HUES6 (cell line): ENCODE results near the gene TM7SF2.
"Not testable (repeated sequence)": the region's sequence is repeated elsewhere in the genome, so short reads cannot be mapped to it uniquely, and the experiment has no call there.

Source experiments
- H3K27ac ChIP-seq: 2 replicates; pipeline ENCODE4 v1.7.0; 2013; ENCODE audit warnings: low read depth, mild to moderate bottlenecking, low read length, inconsistent platforms
- H3K27me3 ChIP-seq: 2 replicates; pipeline ENCODE4 v1.6.1; 2013; ENCODE audit warnings: low read length; ENCODE audit not compliant: control insufficient read depth, insufficient read depth
- H3K36me3 ChIP-seq: 2 replicates; pipeline ENCODE4 v1.6.1; 2013; ENCODE audit warnings: low read length; ENCODE audit not compliant: control insufficient read depth, insufficient read depth
- H3K4me1 ChIP-seq: 2 replicates; pipeline ENCODE4 v1.6.1; 2013; ENCODE audit warnings: low read length; ENCODE audit not compliant: control insufficient read depth, insufficient read depth
- H3K4me3 ChIP-seq: 2 replicates; pipeline ENCODE4 v1.5.1; 2013; ENCODE audit warnings: low read depth, low read length
- H3K9ac ChIP-seq: one replicate; pipeline ENCODE4 v1.6.1; 2013; ENCODE audit warnings: mild to moderate bottlenecking, low read length
- H3K9me3 ChIP-seq: 2 replicates; pipeline ENCODE4 v1.6.1; 2013; ENCODE audit warnings: low read depth, low read length; ENCODE audit not compliant: control insufficient read depth, insufficient read depth

TM7SF2 gene

DNA sequence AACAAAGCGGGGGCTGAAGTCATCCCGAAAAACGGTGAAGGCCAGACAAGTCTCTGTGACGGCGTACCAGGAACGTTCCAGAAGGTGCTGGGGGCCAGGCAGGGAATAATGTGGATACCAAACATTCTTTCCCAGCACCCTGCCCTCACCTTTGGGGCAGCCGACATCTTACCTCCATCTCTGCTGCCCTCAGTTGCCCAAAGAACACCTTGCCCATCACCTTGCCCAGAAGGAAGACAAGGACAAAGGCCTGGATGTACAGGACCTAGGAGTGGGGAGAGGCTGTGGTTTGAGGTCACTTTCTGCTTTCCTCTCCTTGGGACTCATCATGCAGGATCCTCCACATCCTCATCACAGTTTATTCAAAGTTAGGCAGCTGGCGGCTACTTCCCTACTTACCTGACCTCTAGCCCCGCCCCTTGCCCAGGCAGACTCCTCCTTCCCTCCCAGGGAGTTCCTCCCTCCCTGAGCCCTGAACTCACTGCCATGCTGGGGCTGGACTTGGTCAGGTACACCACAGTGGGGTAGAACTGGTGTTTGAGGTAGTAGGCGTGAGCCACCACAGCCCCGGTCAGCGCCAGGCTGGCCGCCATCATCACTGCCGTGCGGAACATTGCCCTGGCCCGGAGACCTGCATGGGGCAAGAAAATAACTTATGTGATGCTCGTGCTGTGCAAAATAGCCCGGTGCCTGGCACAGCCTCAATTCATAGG, 21.5 kb downstream of the TM7SF2 start:
- no peak overlapping the region for H3K27ac ChIP-seq
- peak overlapping the region; percentile 100 for H3K9ac ChIP-seq
- peaks cover 17% of the 10 kb centered on the region for H3K4me1 ChIP-seq
- peaks cover 47% of the 10 kb centered on the region for H3K36me3 ChIP-seq
- H3K27me3 ChIP-seq, result no peaks in the 10 kb centered on the region
- H3K4me3 ChIP-seq, result peak overlapping the region; percentile 97
- H3K9me3 ChIP-seq, result no peaks in the 10 kb centered on the region

DNA sequence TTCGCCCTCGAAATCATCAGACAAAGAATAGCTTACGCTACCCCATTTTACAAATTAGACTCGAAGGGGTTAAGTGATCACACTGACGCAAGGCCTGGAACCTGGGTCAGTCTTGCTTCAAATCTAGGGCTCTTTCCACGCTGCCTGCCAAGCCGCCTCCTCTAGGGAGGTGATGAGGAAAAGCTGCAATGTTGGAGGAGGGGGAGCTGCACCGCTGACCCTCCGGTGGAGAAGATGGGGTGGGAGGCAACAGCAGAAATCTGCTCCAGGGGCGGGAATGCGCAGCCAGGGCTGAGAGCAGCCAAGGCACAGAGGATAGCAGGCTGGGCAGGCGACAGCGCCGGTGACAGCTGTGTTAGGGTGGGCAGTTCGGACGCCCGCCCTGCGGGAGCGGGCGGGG, 22.1 kb downstream of the TM7SF2 start:
- peak overlapping the region; percentile 100 for H3K9ac ChIP-seq
- no peaks in the 10 kb centered on the region for H3K9me3 ChIP-seq
- peak overlapping the region; percentile 97 for H3K4me3 ChIP-seq
- H3K4me1 ChIP-seq, result peaks cover 17% of the 10 kb centered on the region
- peaks cover 42% of the 10 kb centered on the region for H3K36me3 ChIP-seq
- H3K27me3 ChIP-seq, result no peaks in the 10 kb centered on the region
- no peak overlapping the region for H3K27ac ChIP-seq

DNA sequence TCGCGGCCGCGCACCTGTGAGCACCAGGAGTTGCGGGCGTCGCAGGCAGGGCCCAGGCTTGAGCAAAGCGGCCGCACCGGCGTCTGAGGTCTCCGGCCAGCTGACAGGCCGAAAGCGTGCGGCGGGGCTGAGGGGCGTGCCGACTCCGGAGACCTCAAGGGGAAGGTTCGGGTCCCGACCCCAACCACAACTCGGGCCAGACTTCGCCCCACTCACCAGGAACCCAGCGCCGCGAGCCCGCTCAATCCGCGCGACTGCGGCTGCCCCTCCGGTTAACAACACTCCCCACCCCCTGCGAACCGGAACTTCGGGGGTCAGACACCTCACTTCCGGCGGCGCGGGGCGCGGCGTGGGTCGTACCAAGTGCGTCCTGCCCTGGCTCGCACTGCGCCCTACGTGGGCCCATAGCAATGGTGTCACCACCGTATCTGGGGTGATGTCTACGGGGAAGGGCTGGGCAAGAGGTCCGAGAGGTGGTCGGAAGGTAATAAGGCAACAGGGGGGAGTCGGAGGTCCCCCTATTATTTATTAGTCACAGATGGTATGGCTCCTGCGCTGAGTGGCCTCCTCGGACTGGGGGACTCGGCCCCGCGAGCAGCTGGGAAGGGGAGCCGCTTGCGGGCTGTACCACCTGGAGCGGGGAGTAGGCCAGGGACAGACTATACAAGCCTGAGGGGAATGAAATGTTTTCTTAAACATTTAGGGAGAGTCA, 22.7 kb downstream of the TM7SF2 start, which contains the start of gene SYVN1:
Gene SYVN1 (minus strand): TSS at position 280 of the 712 bp plus-strand sequence. CDS start 918 bp downstream, outside the sequence.
- Histone ChIP-seq H3K27me3 (no peaks in the 10 kb centered on the region), H3K9ac (peak within 1 kb of the TSS; percentile 100), H3K36me3 (peaks cover 35% of the 10 kb centered on the region), H3K4me3 (peak within 1 kb of the TSS; percentile 97), H3K27ac (peak within 1 kb of the TSS; percentile 99), H3K4me1 (peaks cover 17% of the 10 kb centered on the region), H3K9me3 (no peaks in the 10 kb centered on the region)

DNA sequence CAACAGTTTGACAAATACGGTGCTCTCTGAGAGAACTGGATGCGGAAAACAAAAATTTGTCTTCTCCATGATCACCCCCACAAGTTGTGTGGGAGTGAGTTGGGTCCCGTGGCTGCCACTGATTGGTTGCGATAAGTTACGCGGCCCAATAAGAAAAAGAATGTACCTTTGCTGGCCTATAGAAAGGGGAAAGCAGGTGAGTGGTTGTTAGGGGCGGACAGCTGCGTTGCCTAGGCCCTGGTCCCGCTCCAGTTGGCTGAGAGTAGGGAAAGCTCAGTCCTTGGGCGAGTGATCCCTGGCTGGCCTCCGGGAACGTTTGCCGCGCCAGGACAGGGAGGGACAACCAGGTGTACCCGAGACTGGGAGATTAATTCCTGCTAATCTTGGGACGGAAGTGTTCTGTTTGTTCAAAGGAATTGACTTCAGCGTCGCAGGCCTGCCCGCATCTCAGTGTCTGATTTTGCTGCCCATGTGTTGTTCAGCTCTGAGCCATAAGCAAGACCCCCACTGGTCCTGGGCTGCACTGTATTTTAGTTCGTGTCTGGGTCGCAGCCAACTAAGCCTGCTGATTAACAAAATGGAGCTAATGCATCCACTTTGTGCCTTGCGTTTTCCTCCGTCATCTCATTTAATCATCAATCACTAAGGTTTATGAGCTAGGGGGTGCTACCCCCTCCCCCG, 23.4 kb downstream of the TM7SF2 start:
- Histone ChIP-seq H3K9me3 (no peaks in the 10 kb centered on the region), H3K27me3 (no peaks in the 10 kb centered on the region), H3K27ac (peak overlapping the region; percentile 99), H3K36me3 (peaks cover 28% of the 10 kb centered on the region), H3K4me3 (peak overlapping the region; percentile 97), H3K9ac (peak overlapping the region; percentile 100), H3K4me1 (peaks cover 17% of the 10 kb centered on the region)

DNA sequence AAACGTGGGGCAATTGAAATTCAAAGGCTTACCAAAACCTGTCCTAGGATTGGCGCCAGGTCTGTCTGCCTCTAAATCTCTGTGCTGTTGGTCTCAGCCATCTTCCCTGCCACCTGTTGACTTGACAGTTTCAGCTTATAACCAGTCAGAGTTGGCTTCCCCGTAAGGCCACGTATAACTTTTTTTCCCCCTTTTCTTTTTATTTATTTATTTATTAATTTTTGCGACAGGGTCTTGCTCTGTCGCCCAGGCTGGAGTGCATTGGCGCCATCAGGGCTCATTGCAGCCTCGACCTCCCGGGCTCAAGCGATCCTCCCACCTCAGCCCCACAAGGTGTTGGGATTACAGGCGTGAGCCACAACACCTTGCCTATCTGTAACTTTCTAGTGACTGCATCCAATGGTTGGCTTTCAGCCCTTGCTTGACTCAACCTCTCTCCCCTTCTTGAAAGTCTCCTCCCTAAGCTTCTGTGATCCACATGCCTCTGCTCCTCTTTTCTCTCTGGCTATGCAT, 24.0 kb downstream of the TM7SF2 start:
- no peak overlapping the region for H3K27ac ChIP-seq

DNA sequence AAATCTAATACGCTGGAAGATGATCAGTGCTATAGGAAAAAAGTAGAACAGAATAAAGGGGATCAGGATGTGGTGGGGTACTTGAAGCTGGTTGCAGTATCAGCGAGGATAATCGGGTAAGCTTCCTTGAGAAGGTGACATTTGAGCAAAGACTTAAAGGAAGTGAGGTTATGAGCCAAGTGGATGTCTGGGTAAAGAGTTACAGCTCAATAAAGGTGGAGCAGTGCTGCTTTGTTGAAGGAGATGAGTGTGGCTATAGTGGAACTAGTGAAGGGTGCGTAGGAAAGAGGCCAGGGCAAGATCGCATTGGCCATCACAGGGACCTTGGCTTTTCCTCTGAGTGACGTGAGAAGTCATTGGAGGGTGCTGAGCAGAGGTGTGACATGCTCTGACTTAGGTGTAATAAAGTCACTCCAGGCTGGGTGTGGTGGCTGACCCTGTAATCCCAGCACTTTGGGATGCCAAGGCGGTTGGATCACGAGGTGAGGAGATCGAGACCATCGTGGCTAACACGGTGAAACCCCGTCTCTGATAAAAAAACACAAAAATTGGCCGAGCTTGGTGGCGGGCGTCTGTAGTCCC, 24.9 kb downstream of the TM7SF2 start:
- no peak overlapping the region for H3K9ac ChIP-seq
- peaks cover 15% of the 10 kb centered on the region for H3K36me3 ChIP-seq
- no peaks in the 10 kb centered on the region for H3K9me3 ChIP-seq
- H3K4me1 ChIP-seq, result peaks cover 17% of the 10 kb centered on the region
- no peak overlapping the region for H3K4me3 ChIP-seq
- no peak overlapping the region for H3K27ac ChIP-seq
- no peaks in the 10 kb centered on the region; the same call in 1 of the 2 replicates for H3K27me3 ChIP-seq

More for the DNA sequence above, 24.0 kb downstream of the TM7SF2 start:
- H3K4me1 ChIP-seq, result peaks cover 17% of the 10 kb centered on the region
- peak overlapping the region; percentile 97 for H3K4me3 ChIP-seq
- H3K9ac ChIP-seq, result peak overlapping the region; percentile 100
- H3K27me3 ChIP-seq, result no peaks in the 10 kb centered on the region; the same call in 1 of the 2 replicates
- no peaks in the 10 kb centered on the region for H3K9me3 ChIP-seq
- H3K36me3 ChIP-seq, result peaks cover 24% of the 10 kb centered on the region

DNA sequence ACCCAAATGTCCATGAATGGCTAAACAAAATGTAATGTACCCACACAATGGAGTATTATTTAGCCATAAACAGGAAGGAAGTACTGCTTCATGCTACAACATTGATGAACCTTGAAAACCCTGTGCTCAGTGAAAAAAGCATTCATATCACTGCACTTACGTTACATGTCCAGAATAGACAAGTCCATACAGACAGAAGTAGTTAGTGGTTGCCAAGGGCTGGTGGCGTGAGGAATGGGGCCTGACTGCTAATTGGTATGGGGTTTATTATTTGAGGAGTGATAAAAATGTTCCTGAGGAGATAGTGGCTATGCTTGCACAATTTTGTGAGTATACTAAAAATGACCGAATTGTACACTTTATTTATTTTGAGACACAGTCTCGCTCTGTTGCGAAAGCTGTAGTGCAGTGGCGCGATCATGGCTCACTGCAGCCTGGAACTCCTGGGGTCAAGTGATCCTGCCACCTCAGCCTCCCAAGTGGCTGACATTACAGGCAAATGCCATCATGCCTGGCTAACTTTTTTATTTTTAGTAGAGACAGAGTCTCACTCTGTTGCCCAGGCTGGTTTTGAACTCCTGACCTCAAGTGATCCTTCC, 30.3 kb downstream of the TM7SF2 start:
- no peak overlapping the region for H3K4me3 ChIP-seq
- H3K9me3 ChIP-seq, result peaks cover 4% of the 10 kb centered on the region; the same call in 1 of the 2 replicates
- H3K36me3 ChIP-seq, result no peaks in the 10 kb centered on the region
- H3K4me1 ChIP-seq, result no peaks in the 10 kb centered on the region
- H3K27me3 ChIP-seq, result no peaks in the 10 kb centered on the region; the same call in 1 of the 2 replicates
- no peak overlapping the region for H3K27ac ChIP-seq
- no peak overlapping the region for H3K9ac ChIP-seq

DNA sequence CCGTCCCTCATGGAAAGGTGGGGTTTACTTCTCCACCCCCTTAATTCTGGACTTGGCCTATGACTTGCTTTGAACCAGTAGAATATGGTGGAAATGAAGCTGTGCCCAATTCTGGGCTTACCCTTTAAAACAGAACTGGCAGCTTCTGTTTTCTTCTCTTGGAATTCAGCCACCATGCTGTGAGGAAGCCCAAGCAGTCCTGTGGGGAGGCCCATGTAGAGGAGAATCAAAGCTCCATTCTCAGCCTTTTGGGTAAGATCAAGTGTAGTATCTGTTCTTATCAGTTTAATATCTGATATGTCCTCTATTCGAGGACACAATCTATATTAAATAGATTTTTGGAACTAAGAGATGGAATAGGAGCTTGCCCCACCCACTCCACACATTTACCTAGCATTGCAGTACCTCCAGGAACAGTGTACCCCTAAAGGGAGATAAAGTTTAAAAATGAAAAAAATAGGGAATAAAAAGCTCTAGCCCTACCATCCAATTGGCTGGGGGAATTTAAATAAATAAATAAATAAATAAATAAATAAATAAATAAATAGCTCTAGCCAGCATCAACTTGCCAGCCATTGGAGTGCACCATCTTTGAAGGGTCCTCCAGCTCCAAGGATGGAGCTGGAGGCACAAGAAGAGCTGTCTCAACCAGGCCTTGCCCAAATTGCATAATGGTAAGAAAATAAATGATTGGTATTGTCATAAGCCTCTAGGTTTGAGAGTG, 35.8 kb downstream of the TM7SF2 start:
- H3K9me3 ChIP-seq, result peaks cover 7% of the 10 kb centered on the region; the same call in 1 of the 2 replicates
- H3K9ac ChIP-seq, result no peak overlapping the region
- no peak overlapping the region for H3K4me3 ChIP-seq
- no peaks in the 10 kb centered on the region for H3K36me3 ChIP-seq
- no peak overlapping the region for H3K27ac ChIP-seq
- H3K4me1 ChIP-seq, result peaks cover 8% of the 10 kb centered on the region; the same call in 1 of the 2 replicates
- no peaks in the 10 kb centered on the region for H3K27me3 ChIP-seq

DNA sequence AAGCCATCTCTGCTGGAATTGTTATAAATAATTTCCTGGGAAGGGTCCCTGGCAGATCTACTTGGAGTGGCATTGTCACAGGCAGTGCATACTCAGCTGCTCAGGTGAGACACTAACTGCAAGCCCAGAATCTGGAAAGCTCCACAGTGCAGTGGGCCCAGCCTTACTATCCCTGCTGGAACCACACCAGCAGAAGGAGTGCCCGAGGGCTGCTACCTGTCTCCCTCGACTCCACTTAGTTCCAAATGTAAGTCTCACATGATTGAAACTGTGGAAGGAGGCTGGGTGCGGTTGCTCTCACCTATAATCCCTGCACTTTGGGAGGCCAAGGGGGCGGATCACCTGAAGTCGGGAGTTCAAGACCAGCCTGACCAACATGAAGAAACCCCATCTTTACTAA, 37.0 kb downstream of the TM7SF2 start:
- H3K9ac ChIP-seq, result no peak overlapping the region
- no peaks in the 10 kb centered on the region for H3K36me3 ChIP-seq
- H3K27ac ChIP-seq, result no peak overlapping the region
- no peaks in the 10 kb centered on the region for H3K27me3 ChIP-seq
- peaks cover 7% of the 10 kb centered on the region; the same call in 1 of the 2 replicates for H3K9me3 ChIP-seq
- no peak overlapping the region for H3K4me3 ChIP-seq
- H3K4me1 ChIP-seq, result peaks cover 8% of the 10 kb centered on the region; the same call in 1 of the 2 replicates

DNA sequence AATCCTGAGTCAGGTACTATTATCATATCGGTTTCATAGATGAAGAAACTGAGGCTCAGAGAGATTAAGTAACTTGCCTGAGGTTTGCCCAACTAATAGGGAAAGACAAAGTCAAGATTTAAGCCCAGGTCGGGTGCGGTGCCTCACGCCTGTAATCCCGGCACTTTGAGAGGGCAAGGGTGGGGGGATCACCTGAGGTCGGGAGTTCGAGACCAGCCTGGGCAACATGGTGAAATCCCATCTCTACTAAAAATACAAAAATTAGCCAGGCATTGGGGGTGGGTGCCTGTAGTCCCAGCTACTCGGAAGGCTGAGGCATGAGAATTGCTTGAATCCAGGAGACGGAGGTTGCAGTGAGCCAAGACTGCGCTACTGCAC, 38.4 kb downstream of the TM7SF2 start:
- not testable (repeated sequence) for H3K4me3 ChIP-seq, H3K4me1 ChIP-seq, H3K27me3 ChIP-seq, H3K9ac ChIP-seq, H3K36me3 ChIP-seq, H3K27ac ChIP-seq, H3K9me3 ChIP-seq
